Testis (tissue), 3 donors: ENCODE data around the gene EMC1. TPM values are rescaled to one million over a fixed set of nuclear protein-coding genes. Genes with fewer than 3 reads are reported as not detected.

Experiments
- polyA plus RNA-seq: library from polyadenylated mRNA; stranded (reverse); fragments of 350-450 nt; fragmentation: Illumina TruSeq; extraction: RNeasy Lipid Tissue Mini Kit (QIAGEN cat#74804); gene quantifications from one replicate; pipeline ENCODE4 v1.2.3, GENCODE V29; 2014; ENCODE audit warnings: low read depth, low replicate concordance; ENCODE audit not compliant: insufficient read depth
- total RNA-seq, 2 donors: library from RNA; depleted of rRNA; stranded (reverse); fragments of >200 nt; gene quantifications; one replicate each; pipeline ENCODE4 v1.2.3, GENCODE V29; 2016

EMC1 gene
- total and polyA plus RNA-seq, 3 donors from 2014 or later, result 41.9 to 114 (median 79.0) TPM

Other genes with a start within 250 kb of the EMC1 start
- 100 to 1,000 TPM; 613 to 708 TPM for gene UBR4, start 41.3 kb downstream of the EMC1 start, total RNA-seq
- gene UBR4, start 41.3 kb downstream of the EMC1 start, polyA plus RNA-seq, result 301 TPM
- 10 to 100 TPM; 25.8 to 36.9 TPM for gene MRTO4, start 281 bp upstream of the EMC1 start, total RNA-seq
- gene MRTO4, start 281 bp upstream of the EMC1 start, polyA plus RNA-seq, result 46.4 TPM
- gene AKR7A3, start 37.2 kb upstream of the EMC1 start, total RNA-seq, result 1 to 10 TPM; 6.2 to 6.5 TPM
- gene AKR7A3, start 37.2 kb upstream of the EMC1 start, polyA plus RNA-seq, result 2.3 TPM
- 100 to 1,000 TPM in 1 of 2 donors, 10 to 100 TPM in 1; 83.3 to 141 TPM for gene AKR7A2, start 60.6 kb upstream of the EMC1 start, total RNA-seq
- gene AKR7A2, start 60.6 kb upstream of the EMC1 start, polyA plus RNA-seq, result 73.0 TPM
- 10 to 100 TPM; 61.1 to 66.0 TPM for gene SLC66A1, start 60.8 kb upstream of the EMC1 start, total RNA-seq
- 27.9 TPM for gene SLC66A1, start 60.8 kb upstream of the EMC1 start, polyA plus RNA-seq
- gene CAPZB, start 234.0 kb upstream of the EMC1 start, total RNA-seq, result 100 to 1,000 TPM; 147 to 207 TPM
- gene CAPZB, start 234.0 kb upstream of the EMC1 start, polyA plus RNA-seq, result 502 TPM